Measurements from ENCODE around the gene PTPRQ. TPM values are rescaled to one million over a fixed set of nuclear protein-coding genes. Genes with fewer than 3 reads are reported as not detected.

The PTPRQ gene
- total and polyA plus RNA-seq, 9 of the 15 experiments (the other 6 are each of a cell fraction or from before 2014, with no cell fraction given): not detected

DNA sequence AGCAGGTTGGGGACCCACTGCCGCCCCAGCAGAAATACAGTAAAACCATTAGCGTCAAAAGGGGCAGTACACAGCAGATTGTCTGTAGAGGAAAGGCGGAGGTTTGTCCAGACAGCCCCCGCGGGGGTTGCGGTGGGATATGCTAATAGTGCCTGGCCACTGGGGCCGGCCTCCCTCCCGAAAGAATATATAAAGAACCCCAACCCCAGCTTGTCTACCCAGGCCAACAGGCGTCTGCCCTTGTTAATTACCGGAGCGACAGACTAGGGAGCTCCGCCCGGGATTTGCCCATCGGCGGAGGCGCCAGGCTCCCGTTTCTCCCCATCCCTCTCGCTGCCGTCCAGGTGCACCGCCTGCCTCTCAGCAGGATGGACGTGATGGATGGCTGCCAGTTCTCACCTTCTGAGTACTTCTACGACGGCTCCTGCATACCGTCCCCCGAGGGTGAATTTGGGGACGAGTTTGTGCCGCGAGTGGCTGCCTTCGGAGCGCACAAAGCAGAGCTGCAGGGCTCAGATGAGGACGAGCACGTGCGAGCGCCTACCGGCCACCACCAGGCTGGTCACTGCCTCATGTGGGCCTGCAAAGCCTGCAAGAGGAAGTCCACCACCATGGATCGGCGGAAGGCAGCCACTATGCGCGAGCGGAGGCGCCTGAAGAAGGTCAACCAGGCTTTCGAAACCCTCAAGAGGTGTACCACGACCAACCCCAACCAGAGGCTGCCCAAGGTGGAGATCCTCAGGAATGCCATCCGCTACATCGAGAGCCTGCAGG is 272.8 kb downstream of the PTPRQ start, which contains the start of gene MYF5:
Gene MYF5 (plus strand): TSS at position 217 of the 774 bp plus-strand sequence. CDS start 152 bp downstream, at position 369.
- H2AFZ ChIP-seq (ENCODE audit: low read depth, low read length): no peak within 1 kb of the TSS
- no peak within 1 kb of the TSS for H3K4me3 ChIP-seq
- no peaks in the 10 kb centered on the region for H3K9me1 ChIP-seq (ENCODE audit: control insufficient read depth, insufficient read depth, low read length)
- no peaks in the 10 kb centered on the region for H4K20me1 ChIP-seq (replicated peaks; ENCODE audit: control insufficient read depth, insufficient read depth, low read length)
- H3K27me3 ChIP-seq (ENCODE audit: control insufficient read depth in 2 of 2, insufficient read depth in 2 of 2, low read length in 2 of 2): no peaks in the 10 kb centered on the region
- FAIRE-seq (no peak), DNase-seq (ENCODE audit: extremely low read depth in 1 of 4, low spot score in 3 of 4) (no peak), ATAC-seq (no peak)
- TF ChIP-seq, protein P1, sequence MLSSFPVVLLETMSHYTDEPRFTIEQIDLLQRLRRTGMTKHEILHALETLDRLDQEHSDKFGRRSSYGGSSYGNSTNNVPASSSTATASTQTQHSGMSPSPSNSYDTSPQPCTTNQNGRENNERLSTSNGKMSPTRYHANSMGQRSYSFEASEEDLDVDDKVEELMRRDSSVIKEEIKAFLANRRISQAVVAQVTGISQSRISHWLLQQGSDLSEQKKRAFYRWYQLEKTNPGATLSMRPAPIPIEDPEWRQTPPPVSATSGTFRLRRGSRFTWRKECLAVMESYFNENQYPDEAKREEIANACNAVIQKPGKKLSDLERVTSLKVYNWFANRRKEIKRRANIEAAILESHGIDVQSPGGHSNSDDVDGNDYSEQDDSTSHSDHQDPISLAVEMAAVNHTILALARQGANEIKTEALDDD (IDR thresholded peaks at IDR 0.05): no peak
- TF ChIP-seq, protein P2, sequence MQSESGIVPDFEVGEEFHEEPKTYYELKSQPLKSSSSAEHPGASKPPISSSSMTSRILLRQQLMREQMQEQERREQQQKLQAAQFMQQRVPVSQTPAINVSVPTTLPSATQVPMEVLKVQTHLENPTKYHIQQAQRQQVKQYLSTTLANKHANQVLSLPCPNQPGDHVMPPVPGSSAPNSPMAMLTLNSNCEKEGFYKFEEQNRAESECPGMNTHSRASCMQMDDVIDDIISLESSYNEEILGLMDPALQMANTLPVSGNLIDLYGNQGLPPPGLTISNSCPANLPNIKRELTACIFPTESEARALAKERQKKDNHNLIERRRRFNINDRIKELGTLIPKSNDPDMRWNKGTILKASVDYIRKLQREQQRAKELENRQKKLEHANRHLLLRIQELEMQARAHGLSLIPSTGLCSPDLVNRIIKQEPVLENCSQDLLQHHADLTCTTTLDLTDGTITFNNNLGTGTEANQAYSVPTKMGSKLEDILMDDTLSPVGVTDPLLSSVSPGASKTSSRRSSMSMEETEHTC (IDR thresholded peaks at IDR 0.05): no peak
- ChIA-PET CTCF (ENCODE audit: low intra/inter-chr PET ratio) (no interaction called here), POLR2A (interaction anchor here (0.6 kb wide), 1 partner anchor 70 kb away, joined by 3 read pairs; no protein-coding TSS in a partner anchor)
- H3K9ac ChIP-seq (ENCODE audit: insufficient read depth in 1 of 2, low read depth in 2 of 2, low read length in 2 of 2): no peak within 1 kb of the TSS
- H3K36me3 ChIP-seq (ENCODE audit: control insufficient read depth, insufficient read depth, low read length): no peaks in the 10 kb centered on the region
- no peak within 1 kb of the TSS for H3K27ac ChIP-seq (ENCODE audit: extremely low read depth, low read depth, low read length)
- no TSS peak for BruUV-seq (replicated peaks)
- under 1% methylated on average over 38 of the region's 45 CpGs for WGBS (ENCODE audit: insufficient coverage, low coverage, missing lambda C conversion rate)
- intact Hi-C loops (cut with micrococcal nuclease): no loop called here
- in situ Hi-C loops (cut with MboI): no loop called here
- H3K4me2 ChIP-seq (ENCODE audit: insufficient read depth, low read length): no peak within 1 kb of the TSS
- H3K9me3 ChIP-seq (replicated peaks; ENCODE audit: control insufficient read depth, insufficient read depth, low read depth, low read length): no peaks in the 10 kb centered on the region
- no peaks in the 10 kb centered on the region for H3K4me1 ChIP-seq (replicated peaks in 1 of 2; ENCODE audit: control insufficient read depth in 2 of 2, insufficient read depth in 2 of 2, low read length in 2 of 2)
- H3K79me2 ChIP-seq (ENCODE audit: control insufficient read depth, insufficient read depth, low read length): no peaks in the 10 kb centered on the region

Measured in K562 (cell line).